ENCODE measurements around the gene AR. TPM values are rescaled to one million over a fixed set of nuclear protein-coding genes. Genes with fewer than 3 reads are reported as not detected.

AR gene
- total and polyA plus RNA-seq, 2 donors (not counting 3 experiments of a cell fraction or from before 2014, with no cell fraction given) = 9.3 to 16.0 TPM

GRCh38 chrX:67624325-67624724 is 80.5 kb downstream of the AR start:
- POLR2A ChIA-PET = no interaction called here
- no peak for FAIRE-seq

More at GRCh38 chrX:67624325-67624724, 80.5 kb downstream of the AR start:
- Histone ChIP-seq H3K4me2 (ENCODE audit: insufficient read depth, low read length) (no peak overlapping the region), H3K9me1 (replicated peaks; ENCODE audit: control insufficient read depth, extremely low read depth, insufficient read depth, low read length) (no peaks in the 10 kb centered on the region), H3K79me2 (ENCODE audit: control insufficient read depth, insufficient read depth, low read length) (no peaks in the 10 kb centered on the region), H3K4me1 (ENCODE audit: control insufficient read depth, extremely low read depth, insufficient read depth, low read length) (peaks cover 5% of the 10 kb centered on the region), H2AFZ (ENCODE audit: low read depth, low read length) (no peak overlapping the region), H3K4me3 (replicated peaks in 1 of 3; ENCODE audit: insufficient read depth in 1 of 3, low read depth in 1 of 3, low read length in 3 of 3) (no peak overlapping the region), H4K20me1 (replicated peaks; ENCODE audit: control insufficient read depth, extremely low read depth, insufficient read depth, low read length) (no peaks in the 10 kb centered on the region), H3K36me3 (ENCODE audit: control insufficient read depth in 2 of 2, extremely low read depth in 1 of 2, insufficient read depth in 2 of 2, low read length in 2 of 2) (no peaks in the 10 kb centered on the region), H3K27ac (ENCODE audit: insufficient read depth, low read depth, low read length) (no peak overlapping the region), H3K9me3 (replicated peaks; ENCODE audit: control insufficient read depth, insufficient read depth, low read length) (no peaks in the 10 kb centered on the region), H3K9ac (replicated peaks; ENCODE audit: extremely low read depth, insufficient read depth, low read length) (no peak overlapping the region), H3K27me3 (ENCODE audit: control insufficient read depth in 2 of 2, insufficient read depth in 2 of 2, low read length in 2 of 2) (no peaks in the 10 kb centered on the region)
- TF ChIP-seq CTCF (IDR thresholded peaks at IDR 0.05; ENCODE audit: extremely low read depth in 1 of 2, insufficient read depth in 1 of 2, low read depth in 1 of 2, low read length in 2 of 2) (no peak), MYC (IDR thresholded peaks at IDR 0.05; ENCODE audit: low read depth, low read length) (no peak), POLR2AphosphoS5 (IDR thresholded peaks at IDR 0.05; ENCODE audit: insufficient read depth, low read depth, low read length) (no peak), MAX (IDR thresholded peaks at IDR 0.05; ENCODE audit: insufficient read depth, insufficient read length) (no peak), EZH2 (IDR thresholded peaks at IDR 0.05; ENCODE audit: borderline replicate concordance, low read depth, low read length, severe bottlenecking) (no peak)
- dilution Hi-C loops (cut with MboI; ENCODE audit: extremely low pct_ligation_motif_present, low sequenced_read_pairs) (no loop called here), intact Hi-C loops (cut with micrococcal nuclease) (no loop called here)
- CTCF ChIA-PET = no interaction called here
- DNase-seq (ENCODE audit: low read depth, low spot score) = no peak
- no TSS peak for BruUV-seq (replicated peaks)
